T-cell (primary cell): ENCODE data around the gene CAMK2N2. TPM values are rescaled to one million over a fixed set of nuclear protein-coding genes. Genes with fewer than 3 reads are reported as not detected.

ENCODE experiments used
- ATAC-seq, 4 experiments: fragments of 200-7000 bp in 3 of 4; fragments of 150-1000 bp in 1 of 4; cut with Tn5 transposase; replicated peaks in 1 of 4; 1 replicate in 3 of 4; 2 replicates in 1 of 4; pipeline ENCODE4 v1.10.0; 2021; ENCODE audit warnings: moderate library complexity in 3 of 4, mild to moderate bottlenecking in 2 of 4, moderate number of reproducible peaks in 1 of 4
- CTCF ChIA-PET, 2 donors: fragments of 300-600 bp; sonication (Branson Sonifier 250); formaldehyde crosslinking; loops; one replicate each; lab custom pipeline; 2022; ENCODE audit warnings: antibody characterized with exemption in 2 of 2; lab: Charles Lee
- POLR2A ChIA-PET, 2 donors: fragments of 300-600 bp; sonication (Branson Sonifier 250); formaldehyde crosslinking; loops; one replicate each; lab custom pipeline; 2022; ENCODE audit warnings: antibody characterized with exemption in 2 of 2; lab: Charles Lee
- DNase-seq, 35 experiments: peaks; one replicate each; pipeline versions ENCODE4 v3.0.0 to v3.0.0-alpha.2; 2013 to 2023
- H3K27ac ChIP-seq: one replicate; pipeline ENCODE4 v1.5.1; 2013; ENCODE audit warnings: low read length
- H3K27me3 ChIP-seq, 2 experiments: replicated peaks in 1 of 2; 1 replicate in 1 of 2; 2 replicates in 1 of 2; pipeline versions ENCODE4 v1.6.1 to v1.7.0; 2013; ENCODE audit warnings: low read length in 1 of 2, mixed read lengths in 1 of 2; ENCODE audit not compliant: control insufficient read depth in 2 of 2, insufficient read depth in 2 of 2; ENCODE audit errors: extremely low read depth in 1 of 2
- H3K36me3 ChIP-seq, 2 donors: 1 replicate in 1 of 2; 2 replicates in 1 of 2; pipeline versions ENCODE4 v1.6.1 to v1.7.0; 2013; ENCODE audit warnings: low read length in 1 of 2; ENCODE audit not compliant: control insufficient read depth in 2 of 2, insufficient read depth in 1 of 2; ENCODE audit errors: extremely low read depth in 1 of 2
- H3K4me1 ChIP-seq, 2 experiments: 1 replicate in 1 of 2; 2 replicates in 1 of 2; pipeline versions ENCODE4 v1.6.1 to v1.7.0; 2013; ENCODE audit warnings: low read length in 2 of 2, mixed read lengths in 1 of 2; ENCODE audit not compliant: insufficient read depth in 2 of 2, control insufficient read depth in 1 of 2; ENCODE audit errors: extremely low read depth in 1 of 2
- H3K4me3 ChIP-seq, 2 donors: 1 replicate in 1 of 2; 2 replicates in 1 of 2; pipeline versions ENCODE4 v1.5.1 to v1.7.0; 2013; ENCODE audit warnings: mild to moderate bottlenecking in 2 of 2, low read length in 1 of 2, moderate library complexity in 1 of 2; ENCODE audit not compliant: control insufficient read depth in 1 of 2; ENCODE audit errors: extremely low read depth in 1 of 2
- H3K9me3 ChIP-seq: 2 replicates; pipeline ENCODE4 v1.7.0; 2013
- H3K27ac Mint-ChIP-seq, 2 donors: one replicate each; pipeline ENCODE4 v1.8.0; 2020 to 2021; ENCODE audit warnings: mild to moderate bottlenecking in 2 of 2, mixed read lengths in 2 of 2
- H3K27me3 Mint-ChIP-seq, 2 donors: one replicate each; pipeline ENCODE4 v1.8.0; 2021 to 2022; ENCODE audit warnings: mixed read lengths in 2 of 2
- H3K36me3 Mint-ChIP-seq: one replicate; pipeline ENCODE4 v1.8.0; 2021; ENCODE audit warnings: mixed read lengths
- H3K4me1 Mint-ChIP-seq, 3 donors: one replicate each; pipeline ENCODE4 v1.8.0; 2020 to 2022; ENCODE audit warnings: mixed read lengths in 3 of 3, mild to moderate bottlenecking in 1 of 3
- H3K4me3 Mint-ChIP-seq, 3 donors: one replicate each; pipeline ENCODE4 v1.8.0; 2020 to 2022; ENCODE audit warnings: mild to moderate bottlenecking in 3 of 3, mixed read lengths in 3 of 3, moderate library complexity in 3 of 3
- H3K9me3 Mint-ChIP-seq, 3 donors: one replicate each; pipeline ENCODE4 v1.8.0; 2020 to 2022; ENCODE audit warnings: mixed read lengths in 3 of 3
- WGBS: methylation state at CpG from one replicate; pipeline ENCODE4 v1.1.5; 2013; ENCODE audit warnings: missing lambda C conversion rate; ENCODE audit not compliant: insufficient coverage; 5-methylcytosine and 5-hydroxymethylcytosine counted together
- total RNA-seq, 35 experiments: library from RNA in 6 of 35; stranded (reverse) in 6 of 35; fragments of 120-200 nt in 1 of 35; gene quantifications; one replicate each; pipeline versions ENCODE4 v1.2.1 to v1.2.4 and lab custom pipeline; 2013 to 2026

CAMK2N2 gene
- total RNA-seq, 5 donors from 2014 or later (not counting 1 experiment from before 2014, with no cell fraction given), result 0.19 TPM; not detected in 4

- Histone ChIP-seq H3K4me3 (no peak overlapping the region), H3K4me1 (peaks cover 14 to 23% of the 10 kb centered on the region in 2 experiments), H3K9me3 (no peaks in the 10 kb centered on the region), H3K36me3 (no peaks in the 10 kb centered on the region), H3K27me3 (peaks cover 2 to 31% of the 10 kb centered on the region in 2 experiments), H3K27ac (no peak overlapping the region)
- Mint-ChIP-seq H3K4me1 (peaks cover 14 to 21% (median 19%) of the 10 kb centered on the region in 3 donors), H3K36me3 (no peaks in the 10 kb centered on the region), H3K4me3 (no peak overlapping the region), H3K27ac (no peak overlapping the region), H3K27me3 (peaks cover 6 to 12% of the 10 kb centered on the region in 2 donors), H3K9me3 (no peaks in the 10 kb centered on the region)
- ChIA-PET CTCF (interaction anchor here (1.0 to 1.1 kb wide), 2 partner anchors 33 to 71 kb away, joined by 3 to 8 read pairs; no protein-coding TSS in a partner anchor), POLR2A (interaction anchor here in 1 of 2 donors (0.8 kb wide), 1 partner anchor 16 kb away, joined by 4 read pairs; no protein-coding TSS in a partner anchor)
- DNase-seq (no peak), ATAC-seq (no peak)
- 92% methylated on average over 13 of the region's 23 CpGs for WGBS
These were observed 4.1 kb downstream of the CAMK2N2 start for GRCh38 chr3:184257083-184257915.

GRCh38 chr3:184255291-184256039, 5.9 kb downstream of the CAMK2N2 start:
- ATAC-seq (no peak), DNase-seq (no peak)
- Histone ChIP-seq H3K4me3 (no peak overlapping the region), H3K36me3 (no peaks in the 10 kb centered on the region), H3K4me1 (peaks cover 4 to 8% of the 10 kb centered on the region in 2 experiments), H3K27ac (no peak overlapping the region), H3K9me3 (no peaks in the 10 kb centered on the region), H3K27me3 (peaks cover 2 to 16% of the 10 kb centered on the region in 2 experiments)
- Mint-ChIP-seq H3K36me3 (no peaks in the 10 kb centered on the region), H3K4me1 (peaks cover 6 to 11% (median 9%) of the 10 kb centered on the region in 3 donors), H3K27ac (no peak overlapping the region), H3K4me3 (no peak overlapping the region), H3K27me3 (peaks cover 0 to 3% of the 10 kb centered on the region in 2 donors), H3K9me3 (no peaks in the 10 kb centered on the region)
- POLR2A ChIA-PET, result no interaction called here
- CTCF ChIA-PET, result interaction anchor here (0.5 to 0.7 kb wide), 2 partner anchors 78 to 79 kb away, joined by 3 to 4 read pairs; no protein-coding TSS in a partner anchor
- WGBS, result 86% methylated on average over 3 of the region's 3 CpGs

- Histone ChIP-seq H3K27ac (peak overlapping the region; percentile 16), H3K27me3 (no peaks in the 10 kb centered on the region), H3K4me3 (peak overlapping the region; percentile 69 to 99), H3K36me3 (peaks cover 0 to 8% of the 10 kb centered on the region in 2 donors), H3K9me3 (no peaks in the 10 kb centered on the region), H3K4me1 (peaks cover 12 to 27% of the 10 kb centered on the region in 2 experiments)
- no peaks in the 10 kb centered on the region for H3K27me3 Mint-ChIP-seq
- DNase-seq (peak; percentile 63 to 93 (median 82)), ATAC-seq (peak; percentile 64 to 66 (median 66))
- peak overlapping the region; percentile 93 to 99 (median 95) for H3K4me3 Mint-ChIP-seq
- peak overlapping the region; percentile 67 to 97 for H3K27ac Mint-ChIP-seq
- peaks cover 9 to 18% (median 15%) of the 10 kb centered on the region in 3 donors for H3K4me1 Mint-ChIP-seq
- H3K36me3 Mint-ChIP-seq, result peaks cover 6% of the 10 kb centered on the region
- WGBS, result 1% methylated on average over 14 of the region's 20 CpGs
- H3K9me3 Mint-ChIP-seq, result no peaks in the 10 kb centered on the region
- POLR2A ChIA-PET, result no interaction called here
- CTCF ChIA-PET, result interaction anchor here (0.6 to 1.7 kb wide), 17 partner anchors 8 to 355 kb away, joined by 3 to 14 read pairs (median 3); partner anchors contain the start of genes VWA5B2 (in 2 of the 2) and ABCF3 (in 1 of the 2)
These were observed 11.1 kb downstream of the CAMK2N2 start for GRCh38 chr3:184250167-184250828.

GRCh38 chr3:184249412-184250166, 11.8 kb downstream of the CAMK2N2 start, which contains the start of gene EEF1AKMT4:
TSS of gene EEF1AKMT4 (plus strand) at chr3:184249672. CDS start at chr3:184249695, 23 bp downstream.
- ATAC-seq (peak; percentile 87 to 91 (median 90)), DNase-seq (peak; percentile 83 to 98 (median 94))
- Histone ChIP-seq H3K4me1 (peaks cover 12 to 27% of the 10 kb centered on the region in 2 experiments), H3K4me3 (peak within 1 kb of the TSS; percentile 69 to 99), H3K27ac (peak within 1 kb of the TSS; percentile 73), H3K36me3 (peaks cover 0 to 15% of the 10 kb centered on the region in 2 donors), H3K9me3 (no peaks in the 10 kb centered on the region), H3K27me3 (no peaks in the 10 kb centered on the region)
- Mint-ChIP-seq H3K9me3 (no peaks in the 10 kb centered on the region), H3K27ac (peak within 1 kb of the TSS; percentile 97 to 98), H3K4me3 (peak within 1 kb of the TSS; percentile 93 to 99 (median 95)), H3K36me3 (peaks cover 13% of the 10 kb centered on the region), H3K27me3 (no peaks in the 10 kb centered on the region), H3K4me1 (peaks cover 9 to 23% (median 15%) of the 10 kb centered on the region in 3 donors)
- ChIA-PET POLR2A (no interaction called here), CTCF (interaction anchor here (0.6 to 1.7 kb wide), 19 partner anchors 9 to 354 kb away, joined by 3 to 14 read pairs (median 4); partner anchors contain the start of genes VWA5B2 (in 2 of the 2) and ABCF3 (in 1 of the 2))
- under 1% methylated on average over 53 of the region's 54 CpGs for WGBS

- Mint-ChIP-seq H3K4me3 (peak within 1 kb of the TSS; percentile 93 to 99 (median 95)), H3K36me3 (peaks cover 16% of the 10 kb centered on the region), H3K27me3 (no peaks in the 10 kb centered on the region), H3K27ac (peak within 1 kb of the TSS; percentile 97 to 98), H3K9me3 (no peaks in the 10 kb centered on the region), H3K4me1 (peaks cover 9 to 23% (median 15%) of the 10 kb centered on the region in 3 donors)
- ATAC-seq (peak; percentile 50 to 62 (median 58)), DNase-seq (peak; percentile 60 to 93 (median 80))
- peak within 1 kb of the TSS; percentile 73 for H3K27ac ChIP-seq
- H3K9me3 ChIP-seq, result no peaks in the 10 kb centered on the region
- 0% methylated on average over 38 of the region's 49 CpGs for WGBS
- CTCF ChIA-PET, result interaction anchor here in 1 of 2 donors (1.0 to 1.4 kb wide), 2 partner anchors 20 to 45 kb away, joined by 3 to 14 read pairs; partner anchors contain the start of gene VWA5B2
- H3K36me3 ChIP-seq, result peaks cover 4 to 23% of the 10 kb centered on the region in 2 donors
- H3K27me3 ChIP-seq, result no peaks in the 10 kb centered on the region
- POLR2A ChIA-PET, result no interaction called here
- peak within 1 kb of the TSS; percentile 69 to 99 for H3K4me3 ChIP-seq
- H3K4me1 ChIP-seq, result peaks cover 12 to 27% of the 10 kb centered on the region in 2 experiments
These were observed 12.6 kb downstream of the CAMK2N2 start, which contains the start of gene ALG3 for GRCh38 chr3:184248454-184249411. TSS of gene ALG3 (minus strand) at chr3:184248962. CDS start at chr3:184248940, 22 bp downstream.
